ENCODE data around the gene SPDL1.

Gene SPDL1

GRCh38 chr5:169561893-169562292, 21.7 kb upstream of the SPDL1 start:
- Histone ChIP-seq H3F3A (ENCODE audit: insufficient read depth) (no peaks in the 10 kb centered on the region), H3K4me3 (ENCODE audit: insufficient read depth, low read length, poor library complexity, severe bottlenecking) (no peak overlapping the region), H3K27me3 (ENCODE audit: low read length) (no peaks in the 10 kb centered on the region), H3K9me3 (ENCODE audit: insufficient read depth, low read length) (no peaks in the 10 kb centered on the region), H4K20me1 (ENCODE audit: low read depth, low read length) (no peaks in the 10 kb centered on the region), H3K9me2 (replicated peaks; ENCODE audit: insufficient read depth, low read length) (no peaks in the 10 kb centered on the region), H3K36me3 (ENCODE audit: low read length) (no peaks in the 10 kb centered on the region), H3K27ac (ENCODE audit: low read depth, low read length) (no peak overlapping the region), H2AFZ (ENCODE audit: low read depth, low read length, severe bottlenecking) (no peak overlapping the region), H3K79me2 (ENCODE audit: insufficient read depth, low read length) (no peaks in the 10 kb centered on the region), H3K9ac (ENCODE audit: low read length) (no peak overlapping the region), H3K4me2 (ENCODE audit: low read depth, low read length, poor library complexity, severe bottlenecking) (no peak overlapping the region)
- TF ChIP-seq CTCF (IDR thresholded peaks at IDR 0.05; ENCODE audit: insufficient read depth, low read length, poor library complexity, severe bottlenecking) (no peak), EZH2phosphoT487 (conservative IDR thresholded peaks at IDR 0.05; ENCODE audit: low read length) (no peak)

- H3K9ac ChIP-seq (ENCODE audit: low read length): no peak overlapping the region
Measured at GRCh38 chr5:169563369-169563768, 20.2 kb upstream of the SPDL1 start.

GRCh38 chr5:169566202-169566601, 17.4 kb upstream of the SPDL1 start:
- no peak for TF ChIP-seq EZH2phosphoT487 (conservative IDR thresholded peaks at IDR 0.05; ENCODE audit: low read length)
- no peak for TF ChIP-seq CTCF (IDR thresholded peaks at IDR 0.05; ENCODE audit: insufficient read depth, low read length, poor library complexity, severe bottlenecking)
- Histone ChIP-seq H3K9ac (ENCODE audit: low read length) (no peak overlapping the region), H4K20me1 (ENCODE audit: low read depth, low read length) (no peaks in the 10 kb centered on the region), H3F3A (ENCODE audit: insufficient read depth) (no peaks in the 10 kb centered on the region), H3K4me3 (ENCODE audit: insufficient read depth, low read length, poor library complexity, severe bottlenecking) (no peak overlapping the region), H3K4me2 (ENCODE audit: low read depth, low read length, poor library complexity, severe bottlenecking) (no peak overlapping the region), H3K9me3 (ENCODE audit: insufficient read depth, low read length) (no peaks in the 10 kb centered on the region), H3K9me2 (replicated peaks; ENCODE audit: insufficient read depth, low read length) (no peaks in the 10 kb centered on the region), H3K27me3 (ENCODE audit: low read length) (no peaks in the 10 kb centered on the region), H3K36me3 (ENCODE audit: low read length) (no peaks in the 10 kb centered on the region), H3K79me2 (ENCODE audit: insufficient read depth, low read length) (no peaks in the 10 kb centered on the region), H2AFZ (ENCODE audit: low read depth, low read length, severe bottlenecking) (no peak overlapping the region), H3K27ac (ENCODE audit: low read depth, low read length) (no peak overlapping the region)

More at GRCh38 chr5:169563369-169563768, 20.2 kb upstream of the SPDL1 start:
- H3K79me2 ChIP-seq (ENCODE audit: insufficient read depth, low read length): no peaks in the 10 kb centered on the region
- no peaks in the 10 kb centered on the region for H3K9me2 ChIP-seq (replicated peaks; ENCODE audit: insufficient read depth, low read length)
- no peaks in the 10 kb centered on the region for H3F3A ChIP-seq (ENCODE audit: insufficient read depth)
- TF ChIP-seq CTCF (IDR thresholded peaks at IDR 0.05; ENCODE audit: insufficient read depth, low read length, poor library complexity, severe bottlenecking): no peak
- no peak for TF ChIP-seq EZH2phosphoT487 (conservative IDR thresholded peaks at IDR 0.05; ENCODE audit: low read length)
- H3K36me3 ChIP-seq (ENCODE audit: low read length): no peaks in the 10 kb centered on the region
- no peaks in the 10 kb centered on the region for H3K9me3 ChIP-seq (ENCODE audit: insufficient read depth, low read length)
- no peak overlapping the region for H2AFZ ChIP-seq (ENCODE audit: low read depth, low read length, severe bottlenecking)
- H3K4me3 ChIP-seq (ENCODE audit: insufficient read depth, low read length, poor library complexity, severe bottlenecking): no peak overlapping the region
- no peak overlapping the region for H3K27ac ChIP-seq (ENCODE audit: low read depth, low read length)
- no peaks in the 10 kb centered on the region for H3K27me3 ChIP-seq (ENCODE audit: low read length)
- H3K4me2 ChIP-seq (ENCODE audit: low read depth, low read length, poor library complexity, severe bottlenecking): no peak overlapping the region
- H4K20me1 ChIP-seq (ENCODE audit: low read depth, low read length): no peaks in the 10 kb centered on the region

Data from SU-DHL-6 (cell line).